Measurements from ENCODE around the gene TREML4.

The TREML4 gene

GRCh38 chr6:41263267-41263666 lies 35.1 kb downstream of the TREML4 start:
- Histone ChIP-seq H3K27me3 (no peaks in the 10 kb centered on the region), H3K36me3 (no peaks in the 10 kb centered on the region), H3K4me3 (ENCODE audit: low read depth, low read length) (no peak overlapping the region), H3K9me3 (no peaks in the 10 kb centered on the region), H3K4me1 (no peaks in the 10 kb centered on the region)
- TF ChIP-seq CTCF (IDR thresholded peaks at IDR 0.05; ENCODE audit: low read depth, low read length): no peak
- no peak for DNase-seq

- no peaks in the 10 kb centered on the region for H3K4me1 ChIP-seq
- no peak for TF ChIP-seq CTCF (IDR thresholded peaks at IDR 0.05; ENCODE audit: low read depth, low read length)
- DNase-seq: no peak
- H3K36me3 ChIP-seq: no peaks in the 10 kb centered on the region
- H3K27me3 ChIP-seq: no peaks in the 10 kb centered on the region
- H3K4me3 ChIP-seq (ENCODE audit: low read depth, low read length): no peak overlapping the region
- no peaks in the 10 kb centered on the region for H3K9me3 ChIP-seq
These were observed 38.4 kb downstream of the TREML4 start for GRCh38 chr6:41266541-41266940.

GRCh38 chr6:41268478-41268877 lies 40.3 kb downstream of the TREML4 start:
- no peak for TF ChIP-seq CTCF (IDR thresholded peaks at IDR 0.05; ENCODE audit: low read depth, low read length)
- no peak overlapping the region for H3K4me3 ChIP-seq (ENCODE audit: low read depth, low read length)

GRCh38 chr6:41269166-41269565 lies 41.0 kb downstream of the TREML4 start:
- no peak for TF ChIP-seq CTCF (IDR thresholded peaks at IDR 0.05; ENCODE audit: low read depth, low read length)
- H3K9me3 ChIP-seq: no peaks in the 10 kb centered on the region
- no peak for DNase-seq
- no peak overlapping the region for H3K4me3 ChIP-seq (ENCODE audit: low read depth, low read length)
- H3K27me3 ChIP-seq: no peaks in the 10 kb centered on the region
- no peaks in the 10 kb centered on the region for H3K36me3 ChIP-seq
- no peaks in the 10 kb centered on the region for H3K4me1 ChIP-seq

More at GRCh38 chr6:41268478-41268877, 40.3 kb downstream of the TREML4 start:
- no peaks in the 10 kb centered on the region for H3K36me3 ChIP-seq
- no peak for DNase-seq
- H3K4me1 ChIP-seq: no peaks in the 10 kb centered on the region
- no peaks in the 10 kb centered on the region for H3K9me3 ChIP-seq
- no peaks in the 10 kb centered on the region for H3K27me3 ChIP-seq

GRCh38 chr6:41269716-41270115 lies 41.6 kb downstream of the TREML4 start:
- Histone ChIP-seq H3K9me3 (no peaks in the 10 kb centered on the region), H3K27me3 (no peaks in the 10 kb centered on the region; the same call in 1 of the 2 replicates), H3K4me3 (ENCODE audit: low read depth, low read length) (no peak overlapping the region), H3K36me3 (no peaks in the 10 kb centered on the region), H3K4me1 (no peaks in the 10 kb centered on the region)
- no peak for DNase-seq
- TF ChIP-seq CTCF (IDR thresholded peaks at IDR 0.05; ENCODE audit: low read depth, low read length): no peak

GRCh38 chr6:41271901-41272395 lies 43.8 kb downstream of the TREML4 start:
- no peak for TF ChIP-seq CTCF (IDR thresholded peaks at IDR 0.05; ENCODE audit: low read depth, low read length)
- no peak overlapping the region for H3K4me3 ChIP-seq (ENCODE audit: low read depth, low read length)
- no peaks in the 10 kb centered on the region for H3K36me3 ChIP-seq
- H3K27me3 ChIP-seq: peaks cover 12% of the 10 kb centered on the region
- no peak for DNase-seq
- H3K9me3 ChIP-seq: no peaks in the 10 kb centered on the region
- H3K4me1 ChIP-seq: no peaks in the 10 kb centered on the region

Measured in BE2C (cell line).